ENCODE data around the gene CNST.

Gene CNST

DNA sequence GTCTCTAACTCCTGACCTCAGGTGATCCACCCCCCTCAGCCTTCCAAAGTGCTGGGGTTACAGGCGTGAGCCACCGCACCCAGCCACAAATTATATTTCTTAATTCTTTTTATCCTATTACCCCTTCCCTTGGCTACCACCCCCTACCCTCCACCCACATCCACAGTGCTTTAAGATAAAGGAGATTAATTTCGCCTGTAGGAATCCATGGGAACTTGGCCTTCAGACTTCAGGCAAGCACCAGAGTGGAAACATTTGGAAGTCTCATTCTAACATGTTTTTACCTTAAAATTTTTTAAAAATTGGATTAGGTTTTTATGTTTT is 10.4 kb downstream of the CNST start:
- Histone ChIP-seq H3K27ac (ENCODE audit: low read depth, low read length) (no peak overlapping the region), H3K9me3 (ENCODE audit: low read length) (no peaks in the 10 kb centered on the region), H3K4me1 (ENCODE audit: insufficient read depth, low read length) (peaks cover 55% of the 10 kb centered on the region), H3K9ac (ENCODE audit: low read length) (no peak overlapping the region), H3K36me3 (ENCODE audit: insufficient read depth, low read length) (no peaks in the 10 kb centered on the region), H3K4me3 (ENCODE audit: low read depth in 1 of 2, low read length in 2 of 2) (no peak overlapping the region), H3K27me3 (ENCODE audit: control insufficient read depth in 1 of 2, insufficient read depth in 2 of 2, low read length in 2 of 2) (no peaks in the 10 kb centered on the region)

- H3K27ac ChIP-seq (ENCODE audit: low read depth, low read length) = peak overlapping the region; percentile 25
- peaks cover 54% of the 10 kb centered on the region for H3K4me1 ChIP-seq (ENCODE audit: insufficient read depth, low read length)
- no peaks in the 10 kb centered on the region for H3K36me3 ChIP-seq (ENCODE audit: insufficient read depth, low read length)
- no peaks in the 10 kb centered on the region for H3K9me3 ChIP-seq (ENCODE audit: low read length)
- H3K27me3 ChIP-seq (ENCODE audit: control insufficient read depth in 1 of 2, insufficient read depth in 2 of 2, low read length in 2 of 2) = no peaks in the 10 kb centered on the region
- no peak overlapping the region for H3K9ac ChIP-seq (ENCODE audit: low read length)
- H3K4me3 ChIP-seq (ENCODE audit: low read depth in 1 of 2, low read length in 2 of 2) = no peak overlapping the region
These were observed 10.9 kb downstream of the CNST start for GRCh38 chr1:246577082-246577719.

DNA sequence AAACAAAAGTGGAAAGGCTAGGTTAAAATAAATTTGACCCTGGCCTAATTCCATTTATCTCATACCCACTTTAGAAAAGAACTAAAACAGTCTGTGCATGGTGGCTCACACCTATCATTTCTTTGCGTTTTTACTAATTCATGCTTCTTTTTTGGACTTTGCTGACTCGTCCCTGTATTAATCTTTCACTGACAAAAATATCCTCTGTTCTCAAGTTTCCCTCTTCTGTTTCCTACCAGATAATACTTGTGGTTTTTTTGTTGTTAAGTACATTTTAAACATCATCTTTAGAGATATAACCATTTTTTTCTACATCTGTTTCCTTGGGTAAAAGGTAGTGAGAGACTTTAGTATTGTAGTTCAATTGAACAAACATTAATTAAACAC is 11.5 kb downstream of the CNST start:
- no peak overlapping the region for H3K4me3 ChIP-seq (ENCODE audit: low read depth in 1 of 2, low read length in 2 of 2)
- H3K9ac ChIP-seq (ENCODE audit: low read length) = no peak overlapping the region
- no peaks in the 10 kb centered on the region for H3K27me3 ChIP-seq (ENCODE audit: control insufficient read depth in 1 of 2, insufficient read depth in 2 of 2, low read length in 2 of 2)
- no peak overlapping the region for H3K27ac ChIP-seq (ENCODE audit: low read depth, low read length)
- H3K9me3 ChIP-seq (ENCODE audit: low read length) = no peaks in the 10 kb centered on the region
- no peaks in the 10 kb centered on the region for H3K36me3 ChIP-seq (ENCODE audit: insufficient read depth, low read length)
- peaks cover 58% of the 10 kb centered on the region for H3K4me1 ChIP-seq (ENCODE audit: insufficient read depth, low read length)

DNA sequence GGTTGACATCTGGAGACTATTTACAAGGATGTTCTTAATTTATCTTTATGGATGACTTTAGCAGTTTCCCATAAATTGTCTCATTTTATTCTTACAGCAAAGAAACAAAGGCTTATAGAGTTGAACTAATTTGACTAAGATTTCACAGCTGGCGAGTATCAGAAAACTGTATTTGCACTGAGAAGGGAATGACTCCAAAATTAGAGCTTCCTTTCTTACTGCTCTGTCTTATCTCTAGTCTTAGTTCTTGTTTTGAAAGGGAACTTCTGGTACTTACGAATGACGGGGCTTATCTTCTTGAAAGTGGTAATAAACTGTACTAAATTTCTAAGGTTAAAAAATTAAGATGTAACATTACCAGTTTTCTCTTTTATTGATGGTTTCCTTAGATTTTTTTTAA is 13.6 kb downstream of the CNST start:
- Histone ChIP-seq H3K4me3 (ENCODE audit: low read depth in 1 of 2, low read length in 2 of 2) (no peak overlapping the region), H3K4me1 (ENCODE audit: insufficient read depth, low read length) (peaks cover 74% of the 10 kb centered on the region), H3K36me3 (ENCODE audit: insufficient read depth, low read length) (peaks cover 5% of the 10 kb centered on the region), H3K9ac (ENCODE audit: low read length) (no peak overlapping the region), H3K27ac (ENCODE audit: low read depth, low read length) (peak overlapping the region; percentile 52), H3K9me3 (ENCODE audit: low read length) (no peaks in the 10 kb centered on the region), H3K27me3 (ENCODE audit: control insufficient read depth in 1 of 2, insufficient read depth in 2 of 2, low read length in 2 of 2) (no peaks in the 10 kb centered on the region)

- peaks cover 5% of the 10 kb centered on the region for H3K36me3 ChIP-seq (ENCODE audit: insufficient read depth, low read length)
- H3K27ac ChIP-seq (ENCODE audit: low read depth, low read length) = peak overlapping the region; percentile 22
- no peak overlapping the region for H3K9ac ChIP-seq (ENCODE audit: low read length)
- no peaks in the 10 kb centered on the region for H3K9me3 ChIP-seq (ENCODE audit: low read length)
- no peaks in the 10 kb centered on the region for H3K27me3 ChIP-seq (ENCODE audit: control insufficient read depth in 1 of 2, insufficient read depth in 2 of 2, low read length in 2 of 2)
- H3K4me1 ChIP-seq (ENCODE audit: insufficient read depth, low read length) = peaks cover 80% of the 10 kb centered on the region
- H3K4me3 ChIP-seq (ENCODE audit: low read depth in 1 of 2, low read length in 2 of 2) = no peak overlapping the region
These were observed 14.5 kb downstream of the CNST start for GRCh38 chr1:246580497-246581370.

- Histone ChIP-seq H3K4me3 (ENCODE audit: low read depth in 1 of 2, low read length in 2 of 2) (no peak overlapping the region), H3K4me1 (ENCODE audit: insufficient read depth, low read length) (peaks cover 80% of the 10 kb centered on the region), H3K36me3 (ENCODE audit: insufficient read depth, low read length) (peaks cover 5% of the 10 kb centered on the region), H3K27ac (ENCODE audit: low read depth, low read length) (peak overlapping the region; percentile 73), H3K9me3 (ENCODE audit: low read length) (no peaks in the 10 kb centered on the region), H3K27me3 (ENCODE audit: control insufficient read depth in 1 of 2, insufficient read depth in 2 of 2, low read length in 2 of 2) (no peaks in the 10 kb centered on the region), H3K9ac (ENCODE audit: low read length) (no peak overlapping the region)
These were observed 16.2 kb downstream of the CNST start for GRCh38 chr1:246582301-246583055.

DNA sequence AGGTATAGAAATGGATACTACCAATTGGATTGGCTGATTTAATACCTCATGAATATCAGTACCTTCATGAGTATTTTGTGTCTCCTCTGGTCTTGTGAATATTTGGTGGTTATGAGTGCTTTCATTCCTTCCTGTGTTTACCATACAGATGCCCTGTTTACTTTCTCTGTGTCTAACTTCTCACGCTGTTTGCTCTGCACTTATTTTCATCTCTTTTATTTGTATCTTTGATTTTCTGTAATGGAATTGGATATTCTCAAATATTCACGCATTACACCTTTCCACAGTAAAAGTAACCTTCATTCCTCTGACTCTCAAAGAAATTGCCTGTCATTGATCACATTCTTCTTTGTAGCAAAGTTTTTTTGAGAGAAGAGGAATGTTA is 16.8 kb downstream of the CNST start:
- H3K9me3 ChIP-seq (ENCODE audit: low read length) = no peaks in the 10 kb centered on the region
- H3K36me3 ChIP-seq (ENCODE audit: insufficient read depth, low read length) = peaks cover 5% of the 10 kb centered on the region
- H3K4me1 ChIP-seq (ENCODE audit: insufficient read depth, low read length) = peaks cover 78% of the 10 kb centered on the region
- no peaks in the 10 kb centered on the region for H3K27me3 ChIP-seq (ENCODE audit: control insufficient read depth in 1 of 2, insufficient read depth in 2 of 2, low read length in 2 of 2)
- no peak overlapping the region for H3K4me3 ChIP-seq (ENCODE audit: low read depth in 1 of 2, low read length in 2 of 2)
- H3K27ac ChIP-seq (ENCODE audit: low read depth, low read length) = peak overlapping the region; percentile 73
- H3K9ac ChIP-seq (ENCODE audit: low read length) = no peak overlapping the region

DNA sequence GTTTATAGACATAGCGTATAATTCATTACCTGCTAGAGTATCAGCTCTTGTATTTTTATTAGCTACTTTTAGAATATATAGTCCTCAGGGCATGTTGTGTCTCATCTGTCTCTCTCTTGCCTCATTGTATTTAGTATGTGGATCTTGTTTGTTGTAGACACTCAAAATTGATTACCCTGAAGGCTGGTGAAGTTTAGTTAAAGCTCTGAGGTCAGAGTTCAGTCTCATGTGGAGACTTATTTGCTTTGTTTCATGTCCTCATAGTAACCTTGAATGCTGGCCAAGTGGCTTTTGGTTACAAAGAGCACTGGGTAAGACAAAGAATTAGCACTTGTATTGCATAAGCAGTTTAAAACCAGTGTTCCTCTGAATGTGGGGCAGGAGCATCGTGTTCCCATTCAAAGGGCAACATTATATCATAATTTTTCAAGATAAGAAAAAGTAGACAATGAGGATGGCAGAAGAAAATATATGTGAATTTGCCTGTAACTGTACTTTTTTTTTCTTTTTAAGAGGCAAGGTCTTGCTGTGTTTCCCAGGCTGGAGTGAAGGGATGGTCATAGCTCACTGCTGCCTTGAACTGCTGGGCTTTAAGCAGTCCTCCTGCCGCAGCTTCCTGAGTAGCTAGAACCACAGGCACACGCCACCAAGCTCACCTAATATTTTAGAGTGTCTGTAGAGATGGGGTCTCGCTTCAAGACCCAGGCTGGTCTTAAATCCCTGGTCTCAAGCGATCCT is 17.4 kb downstream of the CNST start:
- Histone ChIP-seq H3K27ac (ENCODE audit: low read depth, low read length) (peak overlapping the region; percentile 73), H3K4me1 (ENCODE audit: insufficient read depth, low read length) (peaks cover 74% of the 10 kb centered on the region), H3K9ac (ENCODE audit: low read length) (no peak overlapping the region)

DNA sequence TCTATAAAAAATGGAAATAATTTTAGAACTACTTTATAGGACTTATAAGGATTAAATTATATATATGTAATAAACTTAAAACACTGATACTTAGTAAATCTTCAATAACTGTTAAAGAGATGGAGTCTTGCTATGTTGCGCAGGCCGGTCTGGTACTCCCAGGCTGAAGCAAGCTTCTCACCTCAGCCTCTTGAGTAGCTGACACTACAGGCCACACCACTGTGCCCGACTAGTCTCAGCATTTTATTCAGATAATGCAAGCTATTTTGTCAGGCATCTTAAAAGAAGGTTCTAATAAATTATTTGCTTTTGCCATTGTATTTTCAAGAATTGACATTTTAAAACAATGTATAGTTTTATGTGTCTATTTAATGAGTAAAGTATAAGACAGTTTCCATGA is 20.8 kb downstream of the CNST start:
- Histone ChIP-seq H3K9ac (ENCODE audit: low read length) (no peak overlapping the region), H3K27ac (ENCODE audit: low read depth, low read length) (peak overlapping the region; percentile 36), H3K36me3 (ENCODE audit: insufficient read depth, low read length) (peaks cover 5% of the 10 kb centered on the region), H3K27me3 (ENCODE audit: control insufficient read depth in 1 of 2, insufficient read depth in 2 of 2, low read length in 2 of 2) (no peaks in the 10 kb centered on the region), H3K4me1 (ENCODE audit: insufficient read depth, low read length) (peaks cover 42% of the 10 kb centered on the region), H3K4me3 (ENCODE audit: low read depth in 1 of 2, low read length in 2 of 2) (no peak overlapping the region), H3K9me3 (ENCODE audit: low read length) (no peaks in the 10 kb centered on the region)

More for the DNA sequence above, 17.4 kb downstream of the CNST start:
- peaks cover 5% of the 10 kb centered on the region for H3K36me3 ChIP-seq (ENCODE audit: insufficient read depth, low read length)
- no peaks in the 10 kb centered on the region for H3K9me3 ChIP-seq (ENCODE audit: low read length)
- no peak overlapping the region for H3K4me3 ChIP-seq (ENCODE audit: low read depth in 1 of 2, low read length in 2 of 2)
- no peaks in the 10 kb centered on the region for H3K27me3 ChIP-seq (ENCODE audit: control insufficient read depth in 1 of 2, insufficient read depth in 2 of 2, low read length in 2 of 2)

DNA sequence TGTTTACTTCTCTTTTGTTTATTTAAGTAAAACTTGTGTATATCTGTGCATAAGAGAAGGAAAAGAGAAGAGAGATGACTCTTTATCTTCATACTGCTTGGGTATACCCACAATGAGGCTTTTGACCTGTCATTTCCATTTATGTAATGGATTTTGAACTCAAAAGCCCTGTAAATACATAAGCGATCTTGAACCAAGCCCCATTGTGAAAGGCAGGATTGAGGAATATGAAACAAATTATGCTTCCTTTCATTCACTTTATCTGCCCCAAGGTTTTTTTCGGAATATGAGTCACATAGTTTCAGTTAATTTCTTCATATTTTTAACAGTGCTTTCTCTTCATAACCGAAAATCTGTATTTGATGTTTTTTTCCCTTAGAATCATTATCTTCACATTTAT is 21.4 kb downstream of the CNST start:
- H3K27ac ChIP-seq (ENCODE audit: low read depth, low read length) = peak overlapping the region; percentile 36
- no peaks in the 10 kb centered on the region for H3K9me3 ChIP-seq (ENCODE audit: low read length)
- H3K9ac ChIP-seq (ENCODE audit: low read length) = no peak overlapping the region
- no peak overlapping the region for H3K4me3 ChIP-seq (ENCODE audit: low read depth in 1 of 2, low read length in 2 of 2)
- H3K36me3 ChIP-seq (ENCODE audit: insufficient read depth, low read length) = peaks cover 5% of the 10 kb centered on the region
- H3K27me3 ChIP-seq (ENCODE audit: control insufficient read depth in 1 of 2, insufficient read depth in 2 of 2, low read length in 2 of 2) = no peaks in the 10 kb centered on the region
- peaks cover 36% of the 10 kb centered on the region for H3K4me1 ChIP-seq (ENCODE audit: insufficient read depth, low read length)

DNA sequence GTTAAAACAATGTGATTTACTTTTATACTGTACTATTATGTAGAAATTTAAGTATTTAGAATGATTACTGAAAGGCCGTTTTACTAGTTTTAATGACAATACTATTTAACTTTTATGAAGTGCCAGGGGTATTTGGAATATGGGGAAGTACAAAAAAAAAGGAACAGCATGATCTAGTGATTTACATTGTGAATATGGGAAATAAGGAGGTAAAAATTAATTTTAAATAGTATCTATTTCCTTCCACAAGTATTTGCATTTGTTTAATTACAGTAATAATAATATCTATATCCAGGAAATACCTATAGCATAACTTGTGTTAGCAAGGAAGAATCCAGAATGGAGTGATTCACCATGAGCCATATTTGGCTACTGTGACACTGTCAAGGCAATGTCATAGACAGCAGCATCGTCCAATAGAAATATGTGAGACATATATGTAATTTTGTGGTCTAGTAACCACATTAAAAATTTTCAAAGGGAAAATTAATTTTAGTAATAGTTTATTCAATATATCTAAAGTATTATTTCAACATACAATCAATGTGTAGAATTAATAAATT is 22.0 kb downstream of the CNST start:
- Histone ChIP-seq H3K27me3 (ENCODE audit: control insufficient read depth in 1 of 2, insufficient read depth in 2 of 2, low read length in 2 of 2) (no peaks in the 10 kb centered on the region), H3K4me3 (ENCODE audit: low read depth in 1 of 2, low read length in 2 of 2) (no peak overlapping the region), H3K9ac (ENCODE audit: low read length) (no peak overlapping the region), H3K27ac (ENCODE audit: low read depth, low read length) (no peak overlapping the region), H3K4me1 (ENCODE audit: insufficient read depth, low read length) (peaks cover 30% of the 10 kb centered on the region), H3K9me3 (ENCODE audit: low read length) (no peaks in the 10 kb centered on the region), H3K36me3 (ENCODE audit: insufficient read depth, low read length) (peaks cover 5% of the 10 kb centered on the region)

Data from muscle layer of colon (tissue), 2 donors.